ENCODE measurements around the gene THEMIS2. TPM values are rescaled to one million over a fixed set of nuclear protein-coding genes. Genes with fewer than 3 reads are reported as not detected.
"Not testable (repeated sequence)": the region's sequence is repeated elsewhere in the genome, so short reads cannot be mapped to it uniquely, and the experiment has no call there.

Gene THEMIS2
- total RNA-seq, 1 experiment from 2014 or later, result 5.7 TPM

DNA sequence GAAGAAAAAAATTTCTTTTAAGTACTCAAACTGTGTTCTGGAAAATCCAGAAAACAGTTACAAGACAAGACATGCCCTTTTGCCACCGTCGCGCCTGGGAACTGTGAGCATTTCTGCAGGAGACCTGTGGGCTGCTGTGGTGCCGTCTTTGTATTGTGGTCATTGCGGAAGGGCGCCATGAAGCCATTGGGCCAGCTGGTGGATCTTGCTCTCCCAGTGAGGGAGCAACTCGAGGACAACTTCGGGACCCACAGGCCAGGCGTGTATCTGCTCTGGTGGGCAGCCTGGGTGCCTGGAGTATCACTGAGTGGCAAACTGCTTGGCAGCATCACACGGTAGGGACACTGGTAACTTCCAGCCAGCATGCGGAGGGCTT lies 3.8 kb upstream of the THEMIS2 start:
- no peak overlapping the region for H3K4me2 ChIP-seq (ENCODE audit: low read length)
- H3K4me1 ChIP-seq (ENCODE audit: insufficient read depth, low read length), result peaks cover 15% of the 10 kb centered on the region
- ATAC-seq (no peak), DNase-seq (no peak)
- no peaks in the 10 kb centered on the region for H3K27me3 ChIP-seq (ENCODE audit: low read length)
- H3K9me2 ChIP-seq (replicated peaks; ENCODE audit: low read length), result no peaks in the 10 kb centered on the region
- no peaks in the 10 kb centered on the region for H3F3A ChIP-seq (ENCODE audit: low read length, unreplicated experiment)
- H3K9me3 ChIP-seq (ENCODE audit: low read length), result no peaks in the 10 kb centered on the region
- no peak overlapping the region for H3K27ac ChIP-seq (ENCODE audit: low read length)
- intact Hi-C loops (cut with micrococcal nuclease), result no loop called here
- no peak overlapping the region for H2AFZ ChIP-seq (ENCODE audit: low read length)
- no peak overlapping the region for H3K4me3 ChIP-seq (ENCODE audit: low read length)
- no peaks in the 10 kb centered on the region for H3K36me3 ChIP-seq (ENCODE audit: low read depth, low read length)
- ChIA-PET CTCF (no interaction called here), POLR2A (ENCODE audit: unreplicated experiment) (no interaction called here)
- no peaks in the 10 kb centered on the region for H3K79me2 ChIP-seq (ENCODE audit: low read length)
- BruUV-seq (replicated peaks), result no TSS peak
- no peak overlapping the region for H3K9ac ChIP-seq (ENCODE audit: low read length)
- TF ChIP-seq EZH2phosphoT487 (IDR thresholded peaks at IDR 0.05; ENCODE audit: borderline replicate concordance, low read length), result no peak
- TF ChIP-seq, protein P1, sequence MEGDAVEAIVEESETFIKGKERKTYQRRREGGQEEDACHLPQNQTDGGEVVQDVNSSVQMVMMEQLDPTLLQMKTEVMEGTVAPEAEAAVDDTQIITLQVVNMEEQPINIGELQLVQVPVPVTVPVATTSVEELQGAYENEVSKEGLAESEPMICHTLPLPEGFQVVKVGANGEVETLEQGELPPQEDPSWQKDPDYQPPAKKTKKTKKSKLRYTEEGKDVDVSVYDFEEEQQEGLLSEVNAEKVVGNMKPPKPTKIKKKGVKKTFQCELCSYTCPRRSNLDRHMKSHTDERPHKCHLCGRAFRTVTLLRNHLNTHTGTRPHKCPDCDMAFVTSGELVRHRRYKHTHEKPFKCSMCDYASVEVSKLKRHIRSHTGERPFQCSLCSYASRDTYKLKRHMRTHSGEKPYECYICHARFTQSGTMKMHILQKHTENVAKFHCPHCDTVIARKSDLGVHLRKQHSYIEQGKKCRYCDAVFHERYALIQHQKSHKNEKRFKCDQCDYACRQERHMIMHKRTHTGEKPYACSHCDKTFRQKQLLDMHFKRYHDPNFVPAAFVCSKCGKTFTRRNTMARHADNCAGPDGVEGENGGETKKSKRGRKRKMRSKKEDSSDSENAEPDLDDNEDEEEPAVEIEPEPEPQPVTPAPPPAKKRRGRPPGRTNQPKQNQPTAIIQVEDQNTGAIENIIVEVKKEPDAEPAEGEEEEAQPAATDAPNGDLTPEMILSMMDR (conservative IDR thresholded peaks at IDR 0.05; ENCODE audit: low read depth, low read length), result no peak
- no peak for TF ChIP-seq EZH2 (IDR thresholded peaks at IDR 0.05; ENCODE audit: low read length, unreplicated experiment)
- H4K20me1 ChIP-seq (ENCODE audit: low read length), result no peaks in the 10 kb centered on the region

DNA sequence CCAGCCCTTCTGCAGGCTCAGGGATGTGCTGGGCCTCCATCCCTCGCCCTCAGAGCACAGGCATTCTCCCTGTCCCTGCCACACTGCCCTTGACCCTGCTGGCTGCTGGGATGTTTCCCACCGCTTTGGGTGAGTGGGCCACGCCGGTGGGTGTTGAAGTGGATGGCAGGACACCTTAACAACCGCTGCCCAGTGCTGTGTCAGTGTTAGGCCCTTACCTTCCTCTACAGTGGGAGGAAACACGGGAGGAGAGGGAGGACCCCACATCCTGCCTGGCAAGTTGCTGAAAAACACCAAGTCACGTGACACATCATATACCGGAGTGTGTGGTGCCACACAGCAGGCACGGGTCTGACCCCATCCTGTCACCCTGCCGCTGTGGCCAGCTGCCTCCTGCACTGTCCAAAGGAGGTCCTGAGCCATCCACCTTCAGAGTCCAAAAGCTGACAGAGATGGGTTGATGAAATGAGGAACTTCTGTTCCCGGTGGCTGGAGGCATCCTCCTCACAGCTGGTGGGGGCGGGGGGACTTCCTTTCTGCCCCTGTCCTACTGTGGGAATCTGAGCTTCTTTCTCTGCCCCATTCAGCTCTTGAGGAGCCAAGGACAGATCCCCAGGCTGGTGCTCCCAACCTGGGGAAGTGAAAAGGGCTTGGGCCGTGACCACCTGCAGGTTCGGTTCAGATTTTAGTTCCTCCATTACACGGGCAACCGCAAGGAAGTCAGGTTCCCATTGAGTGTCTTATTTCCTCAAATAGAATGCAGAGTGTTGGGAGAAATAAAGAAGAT lies 3.2 kb upstream of the THEMIS2 start:
- POLR2A ChIA-PET (ENCODE audit: unreplicated experiment), result no interaction called here
- H3K27ac ChIP-seq (ENCODE audit: low read length), result no peak overlapping the region
- H4K20me1 ChIP-seq (ENCODE audit: low read length), result no peaks in the 10 kb centered on the region
- CTCF ChIA-PET, result no interaction called here
- H3K4me2 ChIP-seq (ENCODE audit: low read length), result no peak overlapping the region
- TF ChIP-seq, protein P1 (conservative IDR thresholded peaks at IDR 0.05; ENCODE audit: low read depth, low read length), result no peak
- TF ChIP-seq EZH2 (IDR thresholded peaks at IDR 0.05; ENCODE audit: low read length, unreplicated experiment) (no peak), EZH2phosphoT487 (IDR thresholded peaks at IDR 0.05; ENCODE audit: borderline replicate concordance, low read length) (no peak)
- no TSS peak for BruUV-seq (replicated peaks)
- no peak overlapping the region for H3K4me3 ChIP-seq (ENCODE audit: low read length)
- DNase-seq (no peak), ATAC-seq (no peak)
- H2AFZ ChIP-seq (ENCODE audit: low read length), result no peak overlapping the region
- H3K9me3 ChIP-seq (ENCODE audit: low read length), result no peaks in the 10 kb centered on the region
- H3K9me2 ChIP-seq (replicated peaks; ENCODE audit: low read length), result no peaks in the 10 kb centered on the region
- no peaks in the 10 kb centered on the region for H3K79me2 ChIP-seq (ENCODE audit: low read length)
- H3K4me1 ChIP-seq (ENCODE audit: insufficient read depth, low read length), result peaks cover 9% of the 10 kb centered on the region
- no peaks in the 10 kb centered on the region for H3F3A ChIP-seq (ENCODE audit: low read length, unreplicated experiment)
- intact Hi-C loops (cut with micrococcal nuclease), result no loop called here
- H3K36me3 ChIP-seq (ENCODE audit: low read depth, low read length), result no peaks in the 10 kb centered on the region
- no peaks in the 10 kb centered on the region for H3K27me3 ChIP-seq (ENCODE audit: low read length)
- no peak overlapping the region for H3K9ac ChIP-seq (ENCODE audit: low read length)

DNA sequence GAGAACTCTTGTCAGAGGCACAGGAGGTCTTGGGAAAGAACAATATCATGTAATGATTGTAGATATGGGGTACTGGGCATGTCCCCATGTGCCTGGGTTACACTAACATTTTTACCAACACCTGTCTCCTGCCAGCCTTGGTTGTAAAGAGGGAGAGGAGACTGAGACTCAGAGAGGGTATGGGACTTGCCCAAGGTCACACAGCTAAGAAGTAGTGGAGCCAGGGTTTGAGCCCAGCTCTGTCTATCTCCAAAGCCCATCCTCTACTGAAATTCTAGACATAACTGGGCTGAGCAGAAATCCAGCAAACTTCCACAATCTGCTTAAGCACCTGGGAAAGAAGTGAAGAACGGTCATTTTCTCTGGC lies 2.6 kb upstream of the THEMIS2 start:
- H3K36me3 ChIP-seq (ENCODE audit: low read depth, low read length), result no peaks in the 10 kb centered on the region
- H2AFZ ChIP-seq (ENCODE audit: low read length), result no peak overlapping the region
- POLR2A ChIA-PET (ENCODE audit: unreplicated experiment), result no interaction called here
- no peak for TF ChIP-seq EZH2 (IDR thresholded peaks at IDR 0.05; ENCODE audit: low read length, unreplicated experiment)
- TF ChIP-seq, protein P1 (conservative IDR thresholded peaks at IDR 0.05; ENCODE audit: low read depth, low read length), result no peak
- TF ChIP-seq EZH2phosphoT487 (IDR thresholded peaks at IDR 0.05; ENCODE audit: borderline replicate concordance, low read length), result no peak
- H3K27me3 ChIP-seq (ENCODE audit: low read length), result no peaks in the 10 kb centered on the region
- no peak overlapping the region for H3K9ac ChIP-seq (ENCODE audit: low read length)
- H3K4me3 ChIP-seq (ENCODE audit: low read length), result no peak overlapping the region
- intact Hi-C loops (cut with micrococcal nuclease), result no loop called here
- no peak for DNase-seq
- no peak for ATAC-seq
- no peaks in the 10 kb centered on the region for H3F3A ChIP-seq (ENCODE audit: low read length, unreplicated experiment)
- peaks cover 6% of the 10 kb centered on the region for H3K4me1 ChIP-seq (ENCODE audit: insufficient read depth, low read length)
- BruUV-seq (replicated peaks), result no TSS peak
- CTCF ChIA-PET, result no interaction called here
- no peaks in the 10 kb centered on the region for H3K79me2 ChIP-seq (ENCODE audit: low read length)
- no peaks in the 10 kb centered on the region for H4K20me1 ChIP-seq (ENCODE audit: low read length)
- H3K9me3 ChIP-seq (ENCODE audit: low read length), result no peaks in the 10 kb centered on the region
- H3K9me2 ChIP-seq (replicated peaks; ENCODE audit: low read length), result no peaks in the 10 kb centered on the region
- no peak overlapping the region for H3K4me2 ChIP-seq (ENCODE audit: low read length)
- H3K27ac ChIP-seq (ENCODE audit: low read length), result no peak overlapping the region

DNA sequence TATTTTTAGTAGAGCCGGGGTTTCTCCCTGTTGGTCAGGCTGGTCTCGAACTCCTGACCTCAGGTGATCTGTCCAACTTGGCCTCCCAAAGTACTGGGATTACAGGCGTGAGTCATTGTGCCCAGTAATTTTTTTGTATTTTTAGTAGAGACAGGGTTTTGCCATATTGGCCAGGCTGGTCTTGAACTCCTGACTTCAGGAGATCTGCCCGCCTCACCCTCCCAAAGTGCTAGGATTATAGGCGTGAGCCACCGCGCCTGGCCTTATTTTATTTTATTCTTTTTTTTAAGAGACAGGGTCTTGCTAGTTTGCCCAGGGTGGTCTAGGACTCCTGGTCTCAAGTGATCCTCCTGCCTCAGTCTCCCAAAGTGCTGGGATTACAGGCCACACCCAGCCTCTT lies 1.3 kb upstream of the THEMIS2 start:
- H3K4me3 ChIP-seq (ENCODE audit: low read length); H3K27ac ChIP-seq (ENCODE audit: low read length); H3K9ac ChIP-seq (ENCODE audit: low read length); H3F3A ChIP-seq (ENCODE audit: low read length, unreplicated experiment); H3K4me1 ChIP-seq (ENCODE audit: insufficient read depth, low read length); H3K36me3 ChIP-seq (ENCODE audit: low read depth, low read length); BruUV-seq (replicated peaks); H3K79me2 ChIP-seq (ENCODE audit: low read length); ATAC-seq; H4K20me1 ChIP-seq (ENCODE audit: low read length); CTCF ChIA-PET; DNase-seq; H2AFZ ChIP-seq (ENCODE audit: low read length); intact Hi-C loops (cut with micrococcal nuclease); POLR2A ChIA-PET (ENCODE audit: unreplicated experiment); H3K9me3 ChIP-seq (ENCODE audit: low read length); H3K4me2 ChIP-seq (ENCODE audit: low read length); H3K9me2 ChIP-seq (replicated peaks; ENCODE audit: low read length); H3K27me3 ChIP-seq (ENCODE audit: low read length): not testable (repeated sequence)

Data from PC-3 (cell line).